Astrocyte of the spinal cord (primary cell): ENCODE results near the gene A4GALT.

Experiments
- DNase-seq: peaks from one replicate; pipeline ENCODE4 v3.0.0; 2011; ENCODE audit warnings: low read depth, low spot score
- H3K4me3 ChIP-seq: 2 replicates; pipeline ENCODE4 v1.5.1; 2011; ENCODE audit warnings: low read depth, mild to moderate bottlenecking, low read length, moderate library complexity
- CTCF ChIP-seq: IDR thresholded peaks from 2 replicates; pipeline ENCODE4 v1.5.1; 2012; ENCODE audit warnings: low read depth, mild to moderate bottlenecking, low read length, inconsistent platforms
- in situ Hi-C: cut with HindIII; loops from 2 replicates; pipeline ENCODE4 v1.10.0; 2017; ENCODE audit warnings: low sequenced_read_pairs

A4GALT gene, protein sequence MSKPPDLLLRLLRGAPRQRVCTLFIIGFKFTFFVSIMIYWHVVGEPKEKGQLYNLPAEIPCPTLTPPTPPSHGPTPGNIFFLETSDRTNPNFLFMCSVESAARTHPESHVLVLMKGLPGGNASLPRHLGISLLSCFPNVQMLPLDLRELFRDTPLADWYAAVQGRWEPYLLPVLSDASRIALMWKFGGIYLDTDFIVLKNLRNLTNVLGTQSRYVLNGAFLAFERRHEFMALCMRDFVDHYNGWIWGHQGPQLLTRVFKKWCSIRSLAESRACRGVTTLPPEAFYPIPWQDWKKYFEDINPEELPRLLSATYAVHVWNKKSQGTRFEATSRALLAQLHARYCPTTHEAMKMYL

DNA sequence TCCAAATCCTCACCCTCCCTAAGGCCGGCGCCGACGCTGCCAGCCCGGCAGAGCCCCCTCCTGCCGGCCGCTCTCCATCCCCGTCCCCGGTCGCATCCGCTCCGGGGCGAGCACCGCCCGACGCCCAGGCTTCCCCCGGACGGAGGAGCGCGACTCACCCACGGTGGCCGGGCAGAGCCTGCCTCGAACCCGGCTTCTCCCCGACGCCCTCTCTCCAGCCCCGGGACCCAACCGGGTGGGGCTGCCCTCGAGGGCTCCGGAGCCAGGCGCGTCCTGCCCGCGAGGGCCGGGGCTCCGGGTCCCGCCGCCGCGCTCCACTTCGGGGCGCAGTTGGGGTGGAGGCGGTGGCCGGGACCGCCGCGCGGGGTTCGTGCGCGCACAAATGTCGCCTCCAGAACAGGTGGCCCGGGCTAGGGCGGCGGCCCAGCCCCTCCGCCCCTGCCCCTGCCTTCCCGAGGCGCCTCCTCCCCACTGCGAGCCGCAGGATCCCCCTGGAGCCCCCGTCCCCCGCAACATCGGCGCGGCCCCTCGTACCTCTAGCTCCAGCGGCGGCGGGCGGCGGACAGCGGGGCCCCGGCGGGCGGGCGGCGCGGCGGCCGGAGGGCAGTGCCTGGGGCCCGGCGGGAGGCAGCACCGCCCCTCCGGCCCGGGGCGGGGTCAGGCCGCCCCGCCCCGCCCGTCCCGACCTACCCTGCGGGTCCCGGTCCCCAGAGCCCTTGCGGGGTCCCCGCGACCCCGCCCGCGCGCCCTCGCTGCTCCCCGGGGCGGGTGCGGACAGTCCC lies at the start of gene A4GALT:
A4GALT (minus strand) TSS at position 608 of the 782 bp plus-strand sequence. CDS start 26,919 bp downstream, outside the sequence.
- TF ChIP-seq CTCF: no peak
- in situ Hi-C loops: no loop called here
- DNase-seq: no peak

DNA sequence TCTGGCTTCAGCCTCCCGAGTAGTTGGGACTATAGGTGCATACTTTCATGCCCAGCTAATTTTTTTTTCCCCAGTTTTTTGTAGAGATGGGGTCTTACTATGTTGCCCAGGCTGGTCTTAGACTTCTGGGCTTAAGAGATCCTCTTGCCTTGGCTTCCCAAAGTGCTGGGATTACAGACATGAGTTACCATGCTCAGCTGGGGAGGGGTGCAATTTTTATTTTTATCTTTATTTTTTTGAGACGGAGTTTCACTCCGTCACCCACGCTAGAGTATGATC lies 49.7 kb upstream of the A4GALT start:
- no peak for DNase-seq
- no peak overlapping the region for H3K4me3 ChIP-seq
- TF ChIP-seq CTCF: no peak
- in situ Hi-C loops: no loop called here

More for the DNA sequence above, at the start of gene A4GALT:
- peak within 1 kb of the TSS; percentile 47 for H3K4me3 ChIP-seq

GRCh38 chr22:42769574-42770447 lies 49.1 kb upstream of the A4GALT start:
- TF ChIP-seq CTCF: no peak
- H3K4me3 ChIP-seq: no peak overlapping the region
- peak; percentile 82 for DNase-seq
- in situ Hi-C loops: no loop called here

DNA sequence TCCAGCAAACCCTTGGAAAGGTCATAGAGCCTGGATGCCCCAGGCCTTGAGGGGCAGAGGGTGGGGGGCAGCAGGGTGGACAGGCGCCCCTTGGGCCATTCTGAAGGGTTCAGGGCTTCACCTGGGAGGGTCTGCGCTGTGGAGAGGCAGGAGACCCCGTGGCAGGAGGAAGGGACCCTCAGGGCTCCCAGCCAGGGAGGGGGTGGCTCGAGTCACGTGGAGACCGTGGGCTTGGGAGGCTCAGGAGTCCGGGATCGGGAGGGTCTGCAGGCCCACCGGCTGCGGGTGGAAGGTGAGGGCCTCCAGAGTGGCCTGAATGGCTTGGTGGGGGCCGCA lies 48.5 kb upstream of the A4GALT start:
- in situ Hi-C loops: no loop called here
- no peak for DNase-seq
- H3K4me3 ChIP-seq: no peak overlapping the region
- no peak for TF ChIP-seq CTCF

- no peak for DNase-seq
- TF ChIP-seq CTCF: no peak
- in situ Hi-C loops: no loop called here
- no peak overlapping the region for H3K4me3 ChIP-seq
Measured at GRCh38 chr22:42768385-42769035, 47.8 kb upstream of the A4GALT start.

GRCh38 chr22:42766860-42767259 lies 46.2 kb upstream of the A4GALT start:
- no peak for TF ChIP-seq CTCF
- in situ Hi-C loops: no loop called here
- no peak overlapping the region for H3K4me3 ChIP-seq
- no peak for DNase-seq
